HEK293 (cell line): ENCODE data around the gene ALKBH4.
A peak's percentile ranks its signal among the peaks of the same experiment; 100 is the strongest.
"Not testable (repeated sequence)": the region's sequence is repeated elsewhere in the genome, so short reads cannot be mapped to it uniquely, and the experiment has no call there.

Experiments
- CTCF ChIA-PET: fragments of 350-600 bp; formaldehyde crosslinking; extraction: SDS; loops from one replicate; lab custom pipeline; 2021; ENCODE audit warnings: antibody characterized with exemption; lab: Yijun Ruan, JAX
- POLR2A ChIA-PET: fragments of 300-600 bp; formaldehyde crosslinking; extraction: SDS; loops from one replicate; lab custom pipeline; 2020; ENCODE audit warnings: antibody characterized with exemption, inconsistent platforms; lab: Yijun Ruan, JAX
- H3K27ac ChIP-seq: fragments of 200-500 bp; sonication (Bioruptor generic); 2 replicates; pipeline ENCODE4 v1.5.1; 2014; ENCODE audit warnings: low read depth, low read length, control low read depth, inconsistent platforms; ENCODE audit errors: extremely low read depth
- H3K36me3 ChIP-seq, 2 experiments: fragments of 200-500 bp in 1 of 2; sonication (Bioruptor generic) in 1 of 2; 1 replicate in 1 of 2; 2 replicates in 1 of 2; pipeline ENCODE4 v1.5.1; 2014 to 2017; ENCODE audit warnings: inconsistent platforms in 2 of 2, low read length in 2 of 2; ENCODE audit not compliant: control insufficient read depth in 2 of 2, insufficient read depth in 1 of 2
- H3K4me1 ChIP-seq: fragments of 200-500 bp; sonication (Bioruptor generic); 2 replicates; pipeline ENCODE4 v1.5.1; 2014; ENCODE audit warnings: mild to moderate bottlenecking, low read length, inconsistent platforms; ENCODE audit not compliant: control insufficient read depth, insufficient read depth
- H3K4me3 ChIP-seq: 2 replicates; pipeline ENCODE4 v1.5.1; 2011; ENCODE audit warnings: low read depth, mild to moderate bottlenecking, control low read depth, low read length, moderate library complexity
- H3K9me3 ChIP-seq: fragments of 200-500 bp; sonication (Bioruptor generic); 2 replicates; pipeline ENCODE4 v1.5.1; 2014; ENCODE audit warnings: low read depth, low read length, inconsistent platforms; ENCODE audit not compliant: control insufficient read depth, insufficient read depth
- GLIS1 ChIP-seq: fragments of 450-650 bp; formaldehyde crosslinking; IDR thresholded peaks from 2 replicates; pipeline ENCODE4 v1.5.1; 2016; ENCODE audit warnings: missing biosample characterization, missing genetic modification characterization
- SCRT1 ChIP-seq: fragments of 450-650 bp; formaldehyde crosslinking; IDR thresholded peaks from 2 replicates; pipeline ENCODE4 v1.5.1; 2016; ENCODE audit warnings: missing biosample characterization, missing genetic modification characterization, borderline replicate concordance
- SCRT2 ChIP-seq: fragments of 450-650 bp; formaldehyde crosslinking; IDR thresholded peaks from 2 replicates; pipeline ENCODE4 v1.5.1; 2016; ENCODE audit warnings: missing biosample characterization, missing genetic modification characterization
- ZBTB17 ChIP-seq: fragments of 450-650 bp; formaldehyde crosslinking; IDR thresholded peaks from 2 replicates; pipeline ENCODE4 v1.5.1; 2016; ENCODE audit warnings: missing biosample characterization, missing genetic modification characterization
- ZEB2 ChIP-seq: fragments of 450-650 bp; formaldehyde crosslinking; IDR thresholded peaks from 2 replicates; pipeline ENCODE4 v1.5.1; 2016; ENCODE audit warnings: missing biosample characterization, missing genetic modification characterization
- ZNF2 ChIP-seq: fragments of 450-650 bp; formaldehyde crosslinking; IDR thresholded peaks from 2 replicates; pipeline ENCODE4 v1.5.1; 2016; ENCODE audit warnings: missing biosample characterization, missing genetic modification characterization
- ZNF366 ChIP-seq: fragments of 450-650 bp; formaldehyde crosslinking; conservative IDR thresholded peaks from 2 replicates; pipeline ENCODE4 v1.5.1; 2016; ENCODE audit warnings: missing biosample characterization, missing genetic modification characterization
- ZNF501 ChIP-seq: fragments of 450-650 bp; formaldehyde crosslinking; IDR thresholded peaks from 2 replicates; pipeline ENCODE4 v1.5.1; 2016; ENCODE audit warnings: missing biosample characterization, missing genetic modification characterization
- ZNF600 ChIP-seq: fragments of 450-650 bp; formaldehyde crosslinking; IDR thresholded peaks from 2 replicates; pipeline ENCODE4 v1.5.1; 2016; ENCODE audit warnings: missing biosample characterization, missing genetic modification characterization
- ZNF654 ChIP-seq: fragments of 450-650 bp; formaldehyde crosslinking; IDR thresholded peaks from 2 replicates; pipeline ENCODE4 v1.5.1; 2016; ENCODE audit warnings: low read depth, missing biosample characterization, missing genetic modification characterization
- TF ChIP-seq, protein P1 (sequence below): fragments of 450-650 bp; formaldehyde crosslinking; IDR thresholded peaks from 2 replicates; pipeline ENCODE4 v1.5.1; 2016; ENCODE audit warnings: missing biosample characterization, missing genetic modification characterization
- TF ChIP-seq, protein P2 (sequence below): fragments of 450-650 bp; formaldehyde crosslinking; IDR thresholded peaks from 2 replicates; pipeline ENCODE4 v1.5.1; 2016; ENCODE audit warnings: missing biosample characterization, missing genetic modification characterization

ALKBH4 gene

DNA sequence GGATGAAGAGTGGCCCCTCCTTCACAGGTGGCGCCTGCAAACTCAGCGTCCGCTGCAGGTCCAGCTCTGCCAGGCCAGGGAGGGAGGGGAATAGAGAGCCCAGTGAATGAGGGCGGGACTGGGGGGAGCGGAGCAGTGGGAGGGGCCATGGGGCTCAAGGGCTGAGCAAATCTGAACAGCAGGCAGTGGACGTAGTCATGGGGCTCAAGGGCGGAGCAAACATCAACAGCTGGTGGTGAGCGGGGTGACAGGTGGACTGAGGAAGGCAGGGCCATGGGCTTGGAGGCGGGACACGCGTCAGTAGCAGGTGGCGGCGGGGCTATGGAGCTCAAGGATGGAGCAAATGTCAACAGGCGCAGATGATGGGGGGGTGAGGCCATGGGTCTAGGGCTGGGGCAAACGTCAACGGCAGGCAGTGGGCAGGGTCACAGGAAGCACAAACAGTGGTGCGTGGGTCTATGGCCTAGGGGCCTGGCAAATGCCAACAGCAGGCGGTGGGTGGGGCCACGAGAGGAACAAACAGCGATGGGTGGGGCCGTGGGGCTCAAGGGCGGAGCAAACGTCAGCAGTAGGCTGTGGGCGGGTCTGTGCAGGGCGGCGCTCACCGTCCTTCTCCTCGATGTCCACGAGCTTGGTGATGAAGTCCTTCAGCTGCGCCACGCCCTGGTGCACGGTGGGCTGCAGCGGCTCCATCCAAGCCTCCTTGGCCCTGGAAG lies 28.7 kb upstream of the ALKBH4 start:
- POLR2A ChIA-PET, CTCF ChIA-PET, H3K9me3 ChIP-seq, H3K4me1 ChIP-seq, H3K27ac ChIP-seq, H3K4me3 ChIP-seq, H3K36me3 ChIP-seq: not testable (repeated sequence)

DNA sequence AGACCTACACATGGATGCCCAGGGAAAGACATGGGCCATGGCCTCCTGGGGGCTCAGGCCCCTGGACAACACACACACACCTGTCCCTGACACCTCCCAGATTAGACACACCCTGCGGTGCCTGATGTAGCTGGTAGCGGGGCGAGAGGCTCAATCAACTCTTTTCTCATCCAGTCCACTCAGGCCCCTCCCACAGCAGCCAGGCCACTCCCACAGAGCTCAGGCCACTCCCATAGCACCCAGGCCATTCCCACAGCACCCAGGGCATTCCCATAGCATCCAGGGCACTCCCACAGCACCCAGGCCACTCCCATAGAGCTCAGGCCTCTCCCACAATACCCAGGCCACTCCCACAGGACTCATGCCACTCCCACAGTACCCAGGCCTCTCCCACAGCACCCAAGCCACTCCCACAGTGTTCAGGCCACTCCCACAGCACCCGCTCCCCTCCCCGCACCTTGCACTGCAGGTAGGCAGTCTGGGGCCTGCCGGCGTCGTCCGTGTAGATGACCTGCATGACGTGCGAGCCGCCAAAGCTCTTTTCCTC lies 25.9 kb upstream of the ALKBH4 start:
- H3K9me3 ChIP-seq, H3K4me1 ChIP-seq, H3K36me3 ChIP-seq, H3K4me3 ChIP-seq, H3K27ac ChIP-seq, POLR2A ChIA-PET, CTCF ChIA-PET: not testable (repeated sequence)

DNA sequence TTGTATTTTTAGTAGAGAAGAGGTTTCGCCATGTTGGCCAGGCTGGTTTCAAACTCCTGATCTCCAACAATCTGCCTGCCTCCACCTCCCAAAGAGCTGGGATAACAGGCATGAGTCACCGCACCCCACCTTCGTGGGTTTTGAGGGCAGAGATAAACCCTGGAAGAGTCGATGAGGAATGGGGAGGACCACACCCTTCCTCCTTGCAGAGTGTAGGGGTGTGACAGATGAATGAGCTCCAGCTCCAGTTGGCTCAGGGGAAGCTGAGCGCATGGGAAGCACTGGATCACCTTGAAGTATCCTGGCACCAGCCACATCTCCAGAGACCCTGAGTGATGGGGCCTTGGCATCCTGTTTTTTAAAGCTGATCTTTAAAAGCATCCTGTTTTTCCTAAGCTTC lies 19.7 kb upstream of the ALKBH4 start:
- CTCF ChIA-PET, H3K27ac ChIP-seq, H3K9me3 ChIP-seq, H3K36me3 ChIP-seq, H3K4me3 ChIP-seq, POLR2A ChIA-PET, H3K4me1 ChIP-seq: not testable (repeated sequence)

DNA sequence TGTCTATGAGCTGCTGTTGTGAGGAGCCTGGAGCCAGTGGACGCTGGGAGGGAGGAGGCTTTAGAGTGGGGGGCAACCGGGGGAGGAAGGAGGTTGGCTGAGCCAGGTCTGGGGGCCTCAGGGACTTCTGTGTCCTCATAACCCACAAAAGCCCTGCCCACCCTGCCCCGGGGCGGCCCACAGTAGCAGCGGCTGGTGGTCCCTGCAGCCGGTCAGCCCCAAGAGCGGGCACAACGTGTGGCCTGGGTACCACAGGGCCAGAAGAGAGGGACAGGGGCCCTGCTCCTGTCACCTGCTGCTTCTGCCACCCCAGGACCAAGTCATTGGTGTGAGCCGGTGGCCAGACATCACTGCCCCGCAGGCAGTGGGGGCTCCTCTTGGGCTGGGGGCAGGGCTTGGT lies 17.3 kb upstream of the ALKBH4 start:
- H3K4me1 ChIP-seq, CTCF ChIA-PET, POLR2A ChIA-PET, H3K36me3 ChIP-seq, H3K9me3 ChIP-seq, H3K27ac ChIP-seq, H3K4me3 ChIP-seq: not testable (repeated sequence)

DNA sequence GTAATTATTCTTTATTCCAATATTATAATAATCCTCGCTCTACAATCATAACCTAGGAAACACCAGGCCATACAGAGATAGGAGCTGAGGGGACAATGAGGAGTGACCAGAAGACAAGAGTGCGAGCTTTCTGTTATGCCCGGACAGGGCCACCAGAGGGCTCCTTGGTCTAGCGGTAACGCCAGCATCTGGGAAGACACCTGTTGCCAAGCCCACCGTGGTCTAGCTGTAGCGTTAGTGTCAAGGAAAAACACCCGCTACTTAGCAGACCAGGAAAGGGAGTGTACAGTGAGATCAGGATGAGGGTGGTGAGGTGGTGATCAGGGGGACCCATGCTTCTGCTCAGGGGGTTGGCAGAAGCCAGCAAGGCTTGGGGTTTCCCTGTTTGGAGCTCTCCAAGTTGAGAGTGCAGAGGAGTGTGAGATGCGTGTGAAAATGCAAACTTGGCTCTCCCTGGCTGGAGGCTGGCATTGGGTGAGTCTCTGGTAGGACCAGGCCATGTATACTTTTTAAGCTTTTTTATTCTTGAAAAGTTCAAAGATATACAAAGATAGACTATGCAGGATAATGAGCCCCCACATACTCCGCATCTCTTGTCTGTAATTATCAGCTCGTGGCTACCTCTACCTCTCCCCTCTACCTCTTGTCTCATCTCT lies 15.4 kb upstream of the ALKBH4 start:
- H3K9me3 ChIP-seq, H3K27ac ChIP-seq, POLR2A ChIA-PET, H3K36me3 ChIP-seq, H3K4me3 ChIP-seq: not testable (repeated sequence)
- TF ChIP-seq ZNF654 = peak; percentile 43
- TF ChIP-seq ZEB2 (tag by site-specific recombination) = 0 out of 2 replicates have a peak, but pooled peaks have one; percentile 32
- TF ChIP-seq, protein P1, sequence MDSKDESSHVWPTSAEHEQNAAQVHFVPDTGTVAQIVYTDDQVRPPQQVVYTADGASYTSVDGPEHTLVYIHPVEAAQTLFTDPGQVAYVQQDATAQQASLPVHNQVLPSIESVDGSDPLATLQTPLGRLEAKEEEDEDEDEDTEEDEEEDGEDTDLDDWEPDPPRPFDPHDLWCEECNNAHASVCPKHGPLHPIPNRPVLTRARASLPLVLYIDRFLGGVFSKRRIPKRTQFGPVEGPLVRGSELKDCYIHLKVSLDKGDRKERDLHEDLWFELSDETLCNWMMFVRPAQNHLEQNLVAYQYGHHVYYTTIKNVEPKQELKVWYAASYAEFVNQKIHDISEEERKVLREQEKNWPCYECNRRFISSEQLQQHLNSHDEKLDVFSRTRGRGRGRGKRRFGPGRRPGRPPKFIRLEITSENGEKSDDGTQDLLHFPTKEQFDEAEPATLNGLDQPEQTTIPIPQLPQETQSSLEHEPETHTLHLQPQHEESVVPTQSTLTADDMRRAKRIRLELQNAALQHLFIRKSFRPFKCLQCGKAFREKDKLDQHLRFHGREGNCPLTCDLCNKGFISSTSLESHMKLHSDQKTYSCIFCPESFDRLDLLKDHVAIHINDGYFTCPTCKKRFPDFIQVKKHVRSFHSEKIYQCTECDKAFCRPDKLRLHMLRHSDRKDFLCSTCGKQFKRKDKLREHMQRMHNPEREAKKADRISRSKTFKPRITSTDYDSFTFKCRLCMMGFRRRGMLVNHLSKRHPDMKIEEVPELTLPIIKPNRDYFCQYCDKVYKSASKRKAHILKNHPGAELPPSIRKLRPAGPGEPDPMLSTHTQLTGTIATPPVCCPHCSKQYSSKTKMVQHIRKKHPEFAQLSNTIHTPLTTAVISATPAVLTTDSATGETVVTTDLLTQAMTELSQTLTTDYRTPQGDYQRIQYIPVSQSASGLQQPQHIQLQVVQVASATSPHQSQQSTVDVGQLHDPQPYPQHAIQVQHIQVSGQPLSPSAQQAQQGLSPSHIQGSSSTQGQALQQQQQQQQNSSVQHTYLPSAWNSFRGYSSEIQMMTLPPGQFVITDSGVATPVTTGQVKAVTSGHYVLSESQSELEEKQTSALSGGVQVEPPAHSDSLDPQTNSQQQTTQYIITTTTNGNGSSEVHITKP (tag by site-specific recombination) = peak; percentile 92
- TF ChIP-seq SCRT1 (tag by site-specific recombination) = peak; percentile 98
- TF ChIP-seq, protein P2, sequence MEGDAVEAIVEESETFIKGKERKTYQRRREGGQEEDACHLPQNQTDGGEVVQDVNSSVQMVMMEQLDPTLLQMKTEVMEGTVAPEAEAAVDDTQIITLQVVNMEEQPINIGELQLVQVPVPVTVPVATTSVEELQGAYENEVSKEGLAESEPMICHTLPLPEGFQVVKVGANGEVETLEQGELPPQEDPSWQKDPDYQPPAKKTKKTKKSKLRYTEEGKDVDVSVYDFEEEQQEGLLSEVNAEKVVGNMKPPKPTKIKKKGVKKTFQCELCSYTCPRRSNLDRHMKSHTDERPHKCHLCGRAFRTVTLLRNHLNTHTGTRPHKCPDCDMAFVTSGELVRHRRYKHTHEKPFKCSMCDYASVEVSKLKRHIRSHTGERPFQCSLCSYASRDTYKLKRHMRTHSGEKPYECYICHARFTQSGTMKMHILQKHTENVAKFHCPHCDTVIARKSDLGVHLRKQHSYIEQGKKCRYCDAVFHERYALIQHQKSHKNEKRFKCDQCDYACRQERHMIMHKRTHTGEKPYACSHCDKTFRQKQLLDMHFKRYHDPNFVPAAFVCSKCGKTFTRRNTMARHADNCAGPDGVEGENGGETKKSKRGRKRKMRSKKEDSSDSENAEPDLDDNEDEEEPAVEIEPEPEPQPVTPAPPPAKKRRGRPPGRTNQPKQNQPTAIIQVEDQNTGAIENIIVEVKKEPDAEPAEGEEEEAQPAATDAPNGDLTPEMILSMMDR = peak; percentile 57
- TF ChIP-seq ZNF2 (tag by site-specific recombination) = peak; percentile 91
- TF ChIP-seq ZNF501 (tag by site-specific recombination) = peak; percentile 56; the same call in 1 of the 2 replicates
- 0 out of 2 replicates have a peak, but pooled peaks have one; percentile 11 for TF ChIP-seq ZNF366
- TF ChIP-seq ZBTB17 (tag by site-specific recombination) = peak; percentile 49; the same call in 1 of the 2 replicates
- peak; percentile 100 for TF ChIP-seq SCRT2 (tag by site-specific recombination)
- TF ChIP-seq ZNF600 (tag by site-specific recombination) = 0 out of 2 replicates have a peak, but pooled peaks have one; percentile 29
- TF ChIP-seq GLIS1 (tag by site-specific recombination) = 0 out of 2 replicates have a peak, but pooled peaks have one; percentile 7
- TF ChIP-seq, all 188 proteins: peak for 12; not testable (repeated sequence) for 176
- H3K4me1 ChIP-seq, CTCF ChIA-PET: not testable (repeated sequence)

DNA sequence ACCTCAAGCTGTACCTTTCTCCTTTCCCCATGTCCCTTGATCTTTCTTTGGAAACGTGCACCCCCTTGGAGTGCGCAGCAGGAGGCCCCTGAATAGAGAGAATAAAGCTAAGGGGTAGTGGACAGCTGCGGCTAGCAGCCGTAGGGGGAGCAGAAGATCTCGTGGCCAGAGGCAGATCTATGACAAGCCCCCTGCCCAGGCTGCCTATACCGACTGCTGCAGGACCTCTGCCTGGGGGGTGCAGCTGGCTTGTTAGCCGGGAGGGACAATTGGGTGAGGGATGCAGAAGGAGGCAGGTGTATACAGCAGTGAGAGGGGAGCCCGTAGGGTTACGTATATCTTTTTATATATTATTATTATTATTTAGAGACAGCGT lies 14.5 kb upstream of the ALKBH4 start:
- H3K4me3 ChIP-seq, POLR2A ChIA-PET, H3K27ac ChIP-seq, H3K4me1 ChIP-seq, H3K9me3 ChIP-seq, H3K36me3 ChIP-seq, CTCF ChIA-PET: not testable (repeated sequence)
